ENCODE measurements around the gene STAG3. TPM values are rescaled to one million over a fixed set of nuclear protein-coding genes. Genes with fewer than 3 reads are reported as not detected.

STAG3 gene
- total RNA-seq, 1 donor from 2014 or later, result 42.4 TPM

DNA sequence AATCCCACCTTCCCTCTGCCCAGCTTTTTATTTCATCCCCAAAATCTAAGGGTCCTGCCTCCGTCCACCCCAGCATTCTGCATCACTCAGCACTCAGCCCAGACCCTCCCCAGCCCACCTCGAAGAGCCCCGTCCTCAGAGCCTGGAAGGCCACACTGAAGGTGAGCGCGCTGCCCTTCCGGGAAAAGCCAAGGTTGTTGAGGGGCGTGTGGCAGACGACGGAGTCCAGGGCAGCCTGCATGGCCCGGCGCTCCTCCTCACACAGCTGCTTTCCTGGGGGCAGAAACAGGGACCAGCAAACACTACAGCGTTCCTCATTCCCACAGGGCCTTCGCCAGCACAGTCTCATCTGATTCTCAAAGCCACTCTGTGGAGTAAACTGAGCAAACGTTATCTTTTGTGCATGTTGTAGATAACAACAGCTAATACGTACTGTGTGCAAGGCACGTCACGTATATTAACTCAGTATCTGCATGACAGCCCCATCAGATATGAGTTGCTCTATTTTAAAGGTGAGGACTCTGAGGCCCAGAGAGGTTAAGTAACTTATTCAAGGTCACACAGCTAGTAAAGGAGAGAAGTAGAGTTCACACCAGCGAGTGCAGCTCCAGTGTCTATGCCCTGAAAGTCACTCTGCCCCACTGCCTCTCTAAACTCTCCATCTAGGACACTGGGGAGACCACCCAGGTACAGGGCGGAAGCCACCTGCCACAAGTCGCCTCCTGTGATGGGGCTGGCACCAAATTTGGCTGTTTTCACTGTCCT, 22.0 kb upstream of the STAG3 start:
- intact Hi-C loops (cut with micrococcal nuclease), result loop anchor here (5.0 kb wide), 1 partner anchor 432 kb away; the partner anchor contains the start of genes FBXO24 and LRCH4
- no peaks in the 10 kb centered on the region for H3K9me3 Mint-ChIP-seq
- TF ChIP-seq, protein P1, sequence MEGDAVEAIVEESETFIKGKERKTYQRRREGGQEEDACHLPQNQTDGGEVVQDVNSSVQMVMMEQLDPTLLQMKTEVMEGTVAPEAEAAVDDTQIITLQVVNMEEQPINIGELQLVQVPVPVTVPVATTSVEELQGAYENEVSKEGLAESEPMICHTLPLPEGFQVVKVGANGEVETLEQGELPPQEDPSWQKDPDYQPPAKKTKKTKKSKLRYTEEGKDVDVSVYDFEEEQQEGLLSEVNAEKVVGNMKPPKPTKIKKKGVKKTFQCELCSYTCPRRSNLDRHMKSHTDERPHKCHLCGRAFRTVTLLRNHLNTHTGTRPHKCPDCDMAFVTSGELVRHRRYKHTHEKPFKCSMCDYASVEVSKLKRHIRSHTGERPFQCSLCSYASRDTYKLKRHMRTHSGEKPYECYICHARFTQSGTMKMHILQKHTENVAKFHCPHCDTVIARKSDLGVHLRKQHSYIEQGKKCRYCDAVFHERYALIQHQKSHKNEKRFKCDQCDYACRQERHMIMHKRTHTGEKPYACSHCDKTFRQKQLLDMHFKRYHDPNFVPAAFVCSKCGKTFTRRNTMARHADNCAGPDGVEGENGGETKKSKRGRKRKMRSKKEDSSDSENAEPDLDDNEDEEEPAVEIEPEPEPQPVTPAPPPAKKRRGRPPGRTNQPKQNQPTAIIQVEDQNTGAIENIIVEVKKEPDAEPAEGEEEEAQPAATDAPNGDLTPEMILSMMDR (IDR thresholded peaks at IDR 0.05), result no peak
- ATAC-seq (ENCODE audit: low read depth) (no peak), DNase-seq (no peak)
- ChIA-PET CTCF (interaction anchor here (1.1 to 2.2 kb wide), 2 partner anchors 23 to 62 kb away, joined by 3 to 5 read pairs; no protein-coding TSS in a partner anchor), POLR2A (interaction anchor here (1.3 to 1.9 kb wide), 3 partner anchors 12 to 22 kb away, joined by 3 to 7 read pairs (median 5); partner anchors contain the start of genes GPC2 and STAG3)
- peak overlapping the region; percentile 56 for H3K27ac Mint-ChIP-seq
- peaks cover 58% of the 10 kb centered on the region for H3K4me1 Mint-ChIP-seq
- H3K4me3 Mint-ChIP-seq, result no peak overlapping the region
- peaks cover 50% of the 10 kb centered on the region for H3K36me3 Mint-ChIP-seq (ENCODE audit: low read depth)
- H3K27me3 Mint-ChIP-seq, result no peaks in the 10 kb centered on the region

DNA sequence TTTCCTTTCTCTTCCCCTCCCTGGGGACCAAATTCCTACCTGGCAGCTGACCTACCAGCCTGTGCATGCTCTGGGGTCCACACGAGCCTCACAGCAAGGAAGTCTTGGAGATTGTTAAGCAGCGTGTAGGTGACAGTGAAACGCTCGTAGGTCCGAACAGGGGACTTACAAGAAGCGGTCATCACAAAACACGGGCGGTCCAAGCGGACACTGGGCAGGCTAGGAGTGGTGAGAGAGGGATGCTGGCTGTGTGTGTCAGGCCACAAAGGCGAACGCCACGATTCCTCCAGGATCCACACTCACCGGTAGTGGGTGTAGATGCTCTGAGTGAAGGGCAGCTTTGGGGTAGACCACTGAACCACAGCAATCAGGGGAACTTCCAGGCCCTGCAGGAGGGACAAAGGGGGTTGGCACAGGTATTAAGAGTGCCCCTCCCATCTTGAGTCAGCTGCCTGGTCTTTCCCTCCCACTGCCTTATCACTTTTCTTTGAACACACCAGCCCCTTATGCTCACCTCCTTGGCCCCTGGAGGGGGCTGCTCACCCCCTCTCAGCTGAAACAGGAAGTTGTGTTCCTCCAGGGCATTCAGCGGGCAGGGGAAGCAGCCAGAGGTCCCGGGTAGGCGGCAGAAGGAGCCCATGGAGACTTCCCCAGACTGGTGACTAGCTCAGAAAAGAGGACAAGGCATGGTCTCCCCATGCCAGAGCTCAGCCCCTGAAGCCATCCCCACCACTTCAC, 21.2 kb upstream of the STAG3 start:
- Mint-ChIP-seq H3K4me3 (peak overlapping the region; percentile 81), H3K9me3 (no peaks in the 10 kb centered on the region), H3K36me3 (ENCODE audit: low read depth) (peaks cover 49% of the 10 kb centered on the region), H3K4me1 (peaks cover 55% of the 10 kb centered on the region), H3K27me3 (no peaks in the 10 kb centered on the region), H3K27ac (peak overlapping the region; percentile 83)
- intact Hi-C loops (cut with micrococcal nuclease), result loop anchor here (5.0 kb wide), 1 partner anchor 431 kb away; the partner anchor contains the start of genes FBXO24 and LRCH4
- ATAC-seq (ENCODE audit: low read depth), result peak; percentile 40
- ChIA-PET POLR2A (interaction anchor here (0.6 to 4.4 kb wide), 6 partner anchors 8 to 213 kb away, joined by 3 to 57 read pairs (median 5); partner anchors contain the start of genes GAL3ST4, GPC2, LAMTOR4 and STAG3), CTCF (interaction anchor here (2.2 kb wide), 1 partner anchor 61 kb away, joined by 5 read pairs; no protein-coding TSS in a partner anchor)
- DNase-seq, result no peak
- TF ChIP-seq, protein P1 (IDR thresholded peaks at IDR 0.05), result no peak

DNA sequence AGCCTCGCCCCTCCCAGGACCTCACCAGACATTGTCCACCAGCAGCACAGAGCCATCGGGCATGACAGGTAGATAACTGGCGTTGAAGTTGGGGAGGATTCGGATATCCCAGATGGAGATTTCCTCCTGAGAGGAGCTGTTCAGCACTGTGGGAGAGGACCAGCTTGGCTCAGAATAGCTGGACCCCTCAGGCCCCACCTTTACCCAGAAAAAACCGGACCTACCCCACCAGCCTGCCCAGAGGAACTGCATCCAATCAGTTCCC, 20.7 kb upstream of the STAG3 start:
- no peak for DNase-seq
- no peak for ATAC-seq (ENCODE audit: low read depth)
- peak overlapping the region; percentile 81 for H3K4me3 Mint-ChIP-seq
- H3K9me3 Mint-ChIP-seq, result no peaks in the 10 kb centered on the region
- H3K27ac Mint-ChIP-seq, result peak overlapping the region; percentile 83
- H3K27me3 Mint-ChIP-seq, result no peaks in the 10 kb centered on the region
- TF ChIP-seq, protein P1 (IDR thresholded peaks at IDR 0.05), result no peak
- peaks cover 46% of the 10 kb centered on the region for H3K36me3 Mint-ChIP-seq (ENCODE audit: low read depth)
- H3K4me1 Mint-ChIP-seq, result peaks cover 50% of the 10 kb centered on the region
- POLR2A ChIA-PET, result interaction anchor here (0.7 to 4.4 kb wide), 7 partner anchors 8 to 212 kb away, joined by 3 to 57 read pairs (median 7); partner anchors contain the start of genes GAL3ST4, GPC2, LAMTOR4 and STAG3
- intact Hi-C loops (cut with micrococcal nuclease), result loop anchor here (5.0 kb wide), 1 partner anchor 430 kb away; the partner anchor contains the start of genes FBXO24 and LRCH4
- CTCF ChIA-PET, result interaction anchor here (2.2 kb wide), 1 partner anchor 60 kb away, joined by 5 read pairs; no protein-coding TSS in a partner anchor

DNA sequence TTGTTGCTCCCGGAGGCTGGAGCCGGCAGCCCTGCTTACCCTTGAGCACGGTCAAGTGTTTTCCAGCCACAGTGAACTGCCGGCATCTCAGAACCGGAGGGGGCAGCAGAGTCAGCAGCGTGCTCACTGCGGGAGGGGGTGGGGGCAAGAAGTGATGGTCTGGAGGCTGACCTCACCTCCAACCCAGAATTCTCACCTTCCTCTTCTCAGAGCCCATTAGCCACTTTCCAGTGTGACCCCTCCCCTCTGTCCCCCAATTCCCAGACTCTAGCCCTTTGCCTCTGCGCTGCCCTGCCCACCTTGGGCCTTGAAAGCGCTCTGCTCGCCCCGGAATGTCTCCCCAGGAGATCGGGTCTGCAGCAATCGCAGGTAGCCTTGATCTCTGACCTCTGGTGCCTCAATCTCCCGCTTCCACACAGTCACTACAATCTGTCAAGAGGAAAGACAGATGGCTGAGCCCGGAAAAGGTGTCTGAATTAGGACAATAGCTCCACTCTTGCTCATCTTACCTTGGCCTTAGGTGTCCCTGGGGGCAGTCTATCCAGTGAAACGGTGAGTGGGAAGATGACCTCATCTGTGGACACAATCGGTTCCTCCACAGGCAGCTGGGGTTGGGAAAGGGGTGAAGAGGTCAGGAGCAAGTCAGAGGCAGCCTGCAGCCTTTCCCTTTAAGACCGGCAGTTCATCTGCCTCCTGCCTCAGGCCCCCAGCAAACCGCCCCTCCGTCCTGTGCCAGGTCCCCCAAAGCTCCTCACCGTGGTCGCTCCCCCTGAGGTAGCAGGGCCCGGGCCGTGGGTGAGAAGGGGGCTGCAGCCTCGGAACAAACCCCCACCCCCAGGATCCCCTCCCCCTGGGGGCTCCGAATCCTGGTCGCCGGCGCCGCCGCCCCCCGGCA, 20.1 kb upstream of the STAG3 start:
- no peak for ATAC-seq (ENCODE audit: low read depth)
- Mint-ChIP-seq H3K27me3 (no peaks in the 10 kb centered on the region), H3K9me3 (no peaks in the 10 kb centered on the region), H3K4me1 (peaks cover 45% of the 10 kb centered on the region), H3K36me3 (ENCODE audit: low read depth) (peaks cover 41% of the 10 kb centered on the region), H3K4me3 (peak overlapping the region; percentile 81), H3K27ac (peak overlapping the region; percentile 84)
- TF ChIP-seq, protein P1 (IDR thresholded peaks at IDR 0.05), result no peak
- POLR2A ChIA-PET, result interaction anchor here (0.5 to 4.4 kb wide), 14 partner anchors 9 to 212 kb away, joined by 3 to 57 read pairs (median 4); partner anchors contain the start of genes GAL3ST4, GPC2, LAMTOR4 and STAG3
- intact Hi-C loops (cut with micrococcal nuclease), result loop anchor here (1.0 to 5.0 kb wide), 5 partner anchors 9 to 430 kb away; partner anchors contain the start of genes FBXO24, GAL3ST4, GPC2 and LAMTOR4
- CTCF ChIA-PET, result interaction anchor here (2.2 kb wide), 1 partner anchor 60 kb away, joined by 5 read pairs; no protein-coding TSS in a partner anchor
- DNase-seq, result no peak
